Neuronal stem cell (in vitro differentiated cells): Measurements from ENCODE around the gene BHLHA9.
A peak's percentile ranks its signal among the peaks of the same experiment; 100 is the strongest.

Source experiments
- DNase-seq: peaks from one replicate; pipeline ENCODE4 v3.0.0-alpha.2; 2013; ENCODE audit warnings: low spot score
- H2AFZ ChIP-seq: one replicate; pipeline ENCODE4 v1.6.1; 2013; ENCODE audit warnings: mild to moderate bottlenecking, low read length, inconsistent platforms
- H2AK5ac ChIP-seq: 2 replicates; pipeline ENCODE4 v1.6.1; 2013; ENCODE audit warnings: low read depth, mild to moderate bottlenecking, inconsistent platforms, low read length, moderate library complexity, mixed read lengths
- H2BK120ac ChIP-seq: 2 replicates; pipeline ENCODE4 v1.6.1; 2013; ENCODE audit warnings: low read depth, mild to moderate bottlenecking, inconsistent platforms, low read length, moderate library complexity, mixed read lengths
- H2BK12ac ChIP-seq: one replicate; pipeline ENCODE4 v1.6.1; 2013; ENCODE audit warnings: low read length, inconsistent platforms
- H2BK15ac ChIP-seq: 2 replicates; pipeline ENCODE4 v1.6.1; 2013; ENCODE audit warnings: mild to moderate bottlenecking, low read length, inconsistent platforms, mixed read lengths
- H2BK5ac ChIP-seq: one replicate; pipeline ENCODE4 v1.6.1; 2013; ENCODE audit warnings: inconsistent platforms, mild to moderate bottlenecking, low read length, moderate library complexity
- H3K14ac ChIP-seq: one replicate; pipeline ENCODE4 v1.6.1; 2013; ENCODE audit warnings: low read length, inconsistent platforms
- H3K18ac ChIP-seq: 2 replicates; pipeline ENCODE4 v1.6.1; 2013; ENCODE audit warnings: low read length, inconsistent platforms
- H3K23ac ChIP-seq: 2 replicates; pipeline ENCODE4 v1.6.1; 2013; ENCODE audit warnings: low read depth, mild to moderate bottlenecking, mixed read lengths, low read length, inconsistent platforms; ENCODE audit not compliant: poor library complexity
- H3K27ac ChIP-seq: replicated peaks from 3 replicates; pipeline ENCODE4 v1.5.1; 2013; ENCODE audit warnings: low read length, inconsistent platforms
- H3K27me3 ChIP-seq, 3 experiments: 2 replicates each; pipeline ENCODE4 v1.6.1; 2013; ENCODE audit warnings: low read length in 3 of 3, mild to moderate bottlenecking in 2 of 3, inconsistent platforms in 1 of 3, low read depth in 1 of 3, mixed read lengths in 1 of 3, moderate library complexity in 1 of 3; ENCODE audit not compliant: control insufficient read depth in 3 of 3, insufficient read depth in 3 of 3
- H3K36me3 ChIP-seq, 2 donors: replicated peaks in 1 of 2; 2 replicates each; pipeline ENCODE4 v1.6.1; 2013; ENCODE audit warnings: low read length in 2 of 2; ENCODE audit not compliant: control insufficient read depth in 2 of 2, insufficient read depth in 2 of 2
- H3K4ac ChIP-seq: 2 replicates; pipeline ENCODE4 v1.6.1; 2013; ENCODE audit warnings: inconsistent platforms, mild to moderate bottlenecking, low read length, moderate library complexity
- H3K4me1 ChIP-seq, 2 donors: 1 replicate in 1 of 2; 2 replicates in 1 of 2; pipeline ENCODE4 v1.6.1; 2013; ENCODE audit warnings: low read length in 2 of 2, low read depth in 1 of 2; ENCODE audit not compliant: control insufficient read depth in 2 of 2, insufficient read depth in 1 of 2
- H3K4me2 ChIP-seq: one replicate; pipeline ENCODE4 v1.6.1; 2013; ENCODE audit warnings: mild to moderate bottlenecking, low read length, inconsistent platforms; ENCODE audit not compliant: insufficient read depth, poor library complexity, severe bottlenecking
- H3K4me3 ChIP-seq, 2 donors: 2 replicates each; pipeline ENCODE4 v1.5.1; 2013; ENCODE audit warnings: low read length in 2 of 2, mild to moderate bottlenecking in 2 of 2, inconsistent platforms in 1 of 2, moderate library complexity in 1 of 2
- H3K79me1 ChIP-seq: one replicate; pipeline ENCODE4 v1.6.1; 2013; ENCODE audit warnings: low read depth, mild to moderate bottlenecking, inconsistent platforms, low read length, moderate library complexity
- H3K9ac ChIP-seq: one replicate; pipeline ENCODE4 v1.6.1; 2013; ENCODE audit warnings: mild to moderate bottlenecking, low read depth, low read length, inconsistent platforms; ENCODE audit not compliant: poor library complexity
- H3K9me3 ChIP-seq, 2 donors: replicated peaks in 1 of 2; 2 replicates each; pipeline versions ENCODE3 to v1.6.1; 2013; ENCODE audit warnings: low read length in 2 of 2, mild to moderate bottlenecking in 2 of 2, inconsistent platforms in 1 of 2, low read depth in 1 of 2, mixed read lengths in 1 of 2, moderate library complexity in 1 of 2; ENCODE audit not compliant: control insufficient read depth in 2 of 2, insufficient read depth in 1 of 2
- H4K8ac ChIP-seq: one replicate; pipeline ENCODE4 v1.6.1; 2013; ENCODE audit warnings: low read depth, mild to moderate bottlenecking, inconsistent platforms, low read length, moderate library complexity
- H4K91ac ChIP-seq: one replicate; pipeline ENCODE4 v1.6.1; 2013; ENCODE audit warnings: low read length, low read depth, mild to moderate bottlenecking, inconsistent platforms; ENCODE audit not compliant: poor library complexity
- WGBS, 2 donors: extraction: QIAGEN DNeasy Blood & Tissue Kit; methylation state at CpG; one replicate each; pipeline ENCODE4 v1.1.7; 2013; ENCODE audit warnings: missing lambda C conversion rate in 2 of 2, mixed read lengths in 1 of 2; ENCODE audit not compliant: insufficient read length in 2 of 2, insufficient replicate concordance in 1 of 2; ENCODE audit errors: extremely low coverage in 2 of 2; 5-methylcytosine and 5-hydroxymethylcytosine counted together

The BHLHA9 gene

DNA sequence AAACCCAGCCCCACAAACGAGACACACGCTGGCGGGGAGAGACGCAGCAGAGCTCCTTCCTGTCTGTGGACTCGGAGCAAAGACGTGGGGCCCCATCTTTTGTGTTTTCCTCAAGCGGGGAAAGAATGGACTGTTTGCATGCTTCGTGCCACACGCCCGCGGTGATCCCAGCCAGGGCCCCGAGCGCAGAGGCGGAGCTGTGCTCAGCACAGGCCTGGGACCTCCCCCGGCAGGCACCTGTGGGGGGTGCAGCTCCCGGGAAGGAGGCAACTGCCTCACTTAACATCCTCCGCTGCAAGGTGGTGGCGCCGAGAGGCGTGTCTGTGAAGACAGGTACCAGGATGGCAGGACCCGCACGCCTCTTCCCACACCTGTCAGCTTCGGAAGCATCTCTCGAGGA is 28.4 kb downstream of the BHLHA9 start:
- H2BK15ac ChIP-seq = no peak overlapping the region
- H2AFZ ChIP-seq = peak overlapping the region; percentile 79
- peaks cover 9 to 36% of the 10 kb centered on the region in 2 donors for H3K4me1 ChIP-seq
- H4K8ac ChIP-seq = no peak overlapping the region
- no peaks in the 10 kb centered on the region for H3K79me1 ChIP-seq
- H3K9ac ChIP-seq = no peak overlapping the region
- no peak overlapping the region for H2BK5ac ChIP-seq
- no peak overlapping the region for H2BK12ac ChIP-seq
- H3K4me3 ChIP-seq = no peak overlapping the region
- H3K9me3 ChIP-seq = no peaks in the 10 kb centered on the region
- no peak overlapping the region for H2BK120ac ChIP-seq
- H4K91ac ChIP-seq = no peak overlapping the region
- H3K18ac ChIP-seq = peak overlapping the region; percentile 96
- H3K36me3 ChIP-seq = no peaks in the 10 kb centered on the region
- no peak overlapping the region for H3K4me2 ChIP-seq
- H3K14ac ChIP-seq = peak overlapping the region; percentile 12
- H2AK5ac ChIP-seq = peak overlapping the region; percentile 91
- peaks cover 0 to 3% (median 0%) of the 10 kb centered on the region in 3 experiments for H3K27me3 ChIP-seq
- H3K4ac ChIP-seq = no peak overlapping the region
- no peak for DNase-seq
- H3K27ac ChIP-seq = no peak overlapping the region
- WGBS, 2 donors = no CpG with 5 or more reads among the region's 24 CpGs
- no peak overlapping the region for H3K23ac ChIP-seq

DNA sequence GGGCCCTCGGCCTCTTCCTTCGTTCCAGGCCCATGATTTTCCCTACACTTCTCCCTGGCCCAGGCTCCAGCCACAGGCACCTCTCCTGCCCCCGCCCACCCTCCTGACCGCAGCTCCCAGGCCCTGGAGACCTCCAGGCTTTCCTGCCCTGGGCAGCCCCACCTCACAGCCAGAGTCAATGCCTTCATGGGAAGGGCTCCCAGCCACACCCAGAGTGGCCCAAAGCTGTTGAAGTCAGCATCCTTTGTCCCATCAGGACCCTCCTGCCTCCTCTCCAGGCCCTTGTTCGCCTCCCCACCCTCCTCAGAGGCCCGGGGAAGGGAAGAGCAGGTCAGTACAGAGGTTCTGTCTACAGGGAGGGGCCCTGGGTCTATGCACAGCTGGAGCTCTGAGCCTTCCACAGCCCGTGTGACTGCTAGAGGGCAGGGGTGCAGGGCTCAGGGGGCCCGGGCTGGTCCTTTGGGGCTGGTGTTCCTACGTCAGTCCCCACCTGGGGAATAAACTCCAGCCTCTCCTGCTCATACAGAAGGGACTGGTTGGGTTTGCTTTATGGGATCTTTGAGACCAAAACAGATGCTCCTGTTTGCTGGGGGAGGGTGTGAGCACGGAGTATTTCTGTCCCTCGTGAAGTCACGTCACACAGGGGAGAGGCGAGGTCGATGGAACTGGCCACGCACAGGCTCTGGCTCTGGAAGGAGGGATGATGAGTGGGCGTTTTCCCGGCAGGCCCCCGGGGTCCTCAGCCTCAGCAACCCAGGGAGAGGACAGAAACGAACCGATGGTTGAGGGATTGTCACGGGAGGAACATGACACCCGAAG is 29.5 kb downstream of the BHLHA9 start:
- Histone ChIP-seq H4K91ac (no peak overlapping the region), H3K23ac (peak overlapping the region; percentile 8), H3K4ac (no peak overlapping the region), H3K9me3 (no peaks in the 10 kb centered on the region), H2BK120ac (peak overlapping the region; percentile 12), H3K79me1 (no peaks in the 10 kb centered on the region), H3K36me3 (no peaks in the 10 kb centered on the region), H3K27ac (no peak overlapping the region), H3K9ac (no peak overlapping the region), H3K4me3 (no peak overlapping the region), H3K14ac (peak overlapping the region; percentile 65), H2BK12ac (peak overlapping the region; percentile 59), H3K18ac (peak overlapping the region; percentile 82), H3K27me3 (peaks cover 0 to 3% (median 0%) of the 10 kb centered on the region in 3 experiments), H2AFZ (peak overlapping the region; percentile 66), H4K8ac (no peak overlapping the region), H3K4me1 (peaks cover 9 to 30% of the 10 kb centered on the region in 2 donors), H3K4me2 (no peak overlapping the region), H2BK5ac (peak overlapping the region; percentile 91), H2AK5ac (peak overlapping the region; percentile 91), H2BK15ac (peak overlapping the region; percentile 78)
- no CpG with 5 or more reads among the region's 22 CpGs for WGBS, 2 donors
- no peak for DNase-seq

DNA sequence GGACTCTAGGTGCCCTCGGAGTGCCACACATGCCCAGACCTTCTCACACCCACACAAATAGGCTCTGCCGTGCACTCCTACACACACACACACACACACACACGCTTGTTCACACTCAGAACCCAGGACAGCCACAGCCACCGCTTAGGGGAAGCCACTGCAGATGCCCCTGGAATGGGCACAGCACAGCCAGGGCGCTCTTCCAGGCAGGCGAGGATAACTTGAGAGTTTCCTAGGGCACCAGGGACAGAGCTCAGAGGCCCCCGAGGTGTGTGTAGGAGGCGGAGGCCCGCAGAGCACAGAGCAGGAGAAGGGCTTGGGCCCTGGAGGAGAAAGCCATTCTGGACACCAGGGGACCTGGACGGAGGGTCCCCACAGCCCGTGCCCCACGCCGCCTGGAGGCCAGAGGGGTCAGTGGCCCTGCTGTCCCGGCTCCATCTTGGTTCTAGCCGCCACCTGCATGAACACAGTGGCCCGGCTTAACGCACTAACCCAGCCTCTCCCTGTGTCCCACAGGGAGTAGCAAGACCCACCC is 30.2 kb downstream of the BHLHA9 start:
- Histone ChIP-seq H3K36me3 (no peaks in the 10 kb centered on the region), H3K4me3 (no peak overlapping the region), H3K4me2 (no peak overlapping the region), H3K4me1 (peaks cover 13 to 36% of the 10 kb centered on the region in 2 donors), H2BK5ac (peak overlapping the region; percentile 30), H3K23ac (no peak overlapping the region), H3K9me3 (no peaks in the 10 kb centered on the region), H2BK15ac (peak overlapping the region; percentile 50), H2AFZ (no peak overlapping the region), H4K91ac (no peak overlapping the region), H3K9ac (no peak overlapping the region), H3K14ac (no peak overlapping the region), H2BK120ac (no peak overlapping the region), H3K27me3 (peaks cover 0 to 3% (median 0%) of the 10 kb centered on the region in 3 experiments), H3K4ac (no peak overlapping the region), H2AK5ac (peak overlapping the region; percentile 8), H3K18ac (peak overlapping the region; percentile 11), H3K79me1 (no peaks in the 10 kb centered on the region), H4K8ac (no peak overlapping the region), H3K27ac (no peak overlapping the region), H2BK12ac (peak overlapping the region; percentile 64)
- DNase-seq = no peak
- no CpG with 5 or more reads among the region's 17 CpGs for WGBS, 2 donors

DNA sequence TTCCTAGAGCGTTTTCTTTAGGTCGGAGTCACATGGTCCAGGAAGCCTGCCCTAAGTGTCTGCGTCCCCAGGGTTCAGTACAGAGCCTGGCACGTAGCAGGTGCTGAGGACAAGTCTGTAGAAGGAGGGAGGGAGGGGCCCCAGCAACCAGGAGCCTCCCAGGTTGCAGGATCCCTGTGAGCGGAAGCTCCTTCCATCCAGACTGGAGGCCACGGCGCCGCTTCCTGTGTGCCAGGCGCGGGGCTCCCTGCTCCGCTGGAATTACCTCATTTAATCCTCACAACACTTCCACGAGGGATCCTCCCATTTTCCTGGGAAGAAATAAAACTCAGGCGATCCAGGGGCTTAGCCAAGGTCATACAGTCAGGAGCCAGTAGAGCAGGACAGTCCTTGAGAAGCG is 31.3 kb downstream of the BHLHA9 start:
- no peak overlapping the region for H3K18ac ChIP-seq
- H2BK12ac ChIP-seq = no peak overlapping the region
- no CpG with 5 or more reads among the region's 14 CpGs for WGBS, 2 donors
- H3K79me1 ChIP-seq = no peaks in the 10 kb centered on the region
- H3K9ac ChIP-seq = no peak overlapping the region
- H4K91ac ChIP-seq = no peak overlapping the region
- H2AFZ ChIP-seq = no peak overlapping the region
- H3K14ac ChIP-seq = no peak overlapping the region
- DNase-seq = no peak
- no peak overlapping the region for H2BK5ac ChIP-seq
- H3K23ac ChIP-seq = no peak overlapping the region
- H2BK120ac ChIP-seq = no peak overlapping the region
- H3K4me3 ChIP-seq = no peak overlapping the region
- H3K4ac ChIP-seq = no peak overlapping the region
- H3K4me2 ChIP-seq = no peak overlapping the region
- no peak overlapping the region for H3K27ac ChIP-seq
- H3K27me3 ChIP-seq = peaks cover 0 to 3% (median 0%) of the 10 kb centered on the region in 3 experiments
- no peaks in the 10 kb centered on the region for H3K9me3 ChIP-seq
- H2BK15ac ChIP-seq = no peak overlapping the region
- H4K8ac ChIP-seq = no peak overlapping the region
- peaks cover 13 to 39% of the 10 kb centered on the region in 2 donors for H3K4me1 ChIP-seq
- H3K36me3 ChIP-seq = no peaks in the 10 kb centered on the region
- no peak overlapping the region for H2AK5ac ChIP-seq
